GM21576 (cell line): ENCODE measurements around the gene CEP104.
A peak's percentile ranks its signal among the peaks of the same experiment; 100 is the strongest.
"Not testable (repeated sequence)": the region's sequence is repeated elsewhere in the genome, so short reads cannot be mapped to it uniquely, and the experiment has no call there.

Experiments used
- ATAC-seq: cut with Tn5 transposase; IDR thresholded peaks from one replicate; pipeline ENCODE4 v1.9.1; 2021; ENCODE audit warnings: mild to moderate bottlenecking, moderate library complexity; ENCODE audit not compliant: unreplicated experiment

Gene CEP104

DNA sequence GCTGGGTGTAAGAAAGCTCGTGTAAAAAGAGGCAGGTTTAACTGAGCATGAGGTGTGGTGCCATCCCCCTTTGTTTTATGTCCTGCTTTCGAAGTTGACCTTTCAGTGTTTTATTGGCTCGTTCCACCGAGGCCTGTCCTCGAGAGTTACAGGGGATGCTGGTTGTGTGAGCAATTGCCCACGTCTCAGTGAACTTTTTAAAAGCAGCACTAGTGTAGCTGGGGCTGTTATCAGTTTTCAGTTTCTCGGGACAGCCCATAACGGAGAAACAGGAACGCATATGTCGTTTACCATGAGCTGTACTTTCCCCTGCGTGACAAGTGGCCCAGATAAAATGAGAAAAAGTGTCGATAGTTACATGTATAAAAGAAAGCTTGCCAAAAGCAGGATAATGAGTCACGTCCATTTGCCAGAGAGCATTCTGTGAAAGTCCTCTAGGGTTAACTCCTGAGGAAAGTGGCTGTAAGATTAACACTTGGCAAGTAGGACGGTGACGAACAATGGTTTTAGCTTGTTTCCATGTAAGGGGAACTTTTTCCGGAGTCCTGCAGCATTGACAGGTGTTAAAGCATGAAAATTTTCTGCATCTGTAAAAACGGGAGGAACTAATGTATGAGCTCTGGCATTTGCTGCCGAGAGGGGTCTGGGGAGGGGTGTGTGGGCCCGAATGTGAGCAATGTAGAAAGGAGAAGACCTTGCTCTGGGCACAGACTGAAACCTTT lies 52.9 kb downstream of the CEP104 start:
- no peak for ATAC-seq

GRCh38 chr1:3800795-3801194 lies 56.2 kb downstream of the CEP104 start:
- ATAC-seq: not testable (repeated sequence)

DNA sequence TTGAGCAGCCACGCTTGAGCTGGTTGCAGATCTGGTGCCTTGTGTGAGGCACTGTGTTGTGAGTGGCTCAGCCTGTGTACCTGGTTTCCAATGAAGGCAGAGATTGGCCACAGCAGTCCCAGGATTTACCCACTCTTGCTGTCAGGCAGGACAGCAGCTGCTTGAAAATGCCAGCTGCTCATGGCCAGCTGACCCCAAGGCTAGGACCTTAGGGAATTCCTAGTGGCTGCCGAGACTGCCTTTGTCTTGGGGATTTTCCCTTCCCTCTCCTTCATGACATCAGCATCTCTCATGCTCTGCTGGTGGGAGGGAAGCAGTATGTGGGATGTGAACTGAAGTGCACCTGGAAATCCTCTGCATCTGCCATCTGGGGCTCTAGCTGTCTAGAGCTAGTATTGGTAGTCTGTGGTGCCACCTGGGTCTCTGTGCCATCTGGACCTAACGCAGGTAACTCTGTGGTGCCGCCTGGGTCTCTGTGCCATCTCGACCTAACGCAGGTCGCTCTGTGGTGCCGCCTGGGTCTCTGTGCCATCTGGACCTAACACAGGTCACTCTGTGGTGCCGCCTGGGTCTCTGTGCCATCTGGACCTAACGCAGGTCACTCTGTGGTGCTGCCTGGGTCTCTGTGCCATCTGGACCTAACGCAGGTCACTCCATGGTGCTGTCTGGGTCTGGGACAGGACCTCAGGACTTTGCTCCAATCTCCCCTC lies 56.9 kb downstream of the CEP104 start:
- ATAC-seq: no peak

- peak; percentile 96 for ATAC-seq
These were observed 60.6 kb downstream of the CEP104 start, which contains the start of gene LRRC47 for GRCh38 chr1:3796215-3797061. Gene LRRC47 (minus strand): TSS chr1:3796498. CDS start chr1:3796476, 22 bp downstream.

DNA sequence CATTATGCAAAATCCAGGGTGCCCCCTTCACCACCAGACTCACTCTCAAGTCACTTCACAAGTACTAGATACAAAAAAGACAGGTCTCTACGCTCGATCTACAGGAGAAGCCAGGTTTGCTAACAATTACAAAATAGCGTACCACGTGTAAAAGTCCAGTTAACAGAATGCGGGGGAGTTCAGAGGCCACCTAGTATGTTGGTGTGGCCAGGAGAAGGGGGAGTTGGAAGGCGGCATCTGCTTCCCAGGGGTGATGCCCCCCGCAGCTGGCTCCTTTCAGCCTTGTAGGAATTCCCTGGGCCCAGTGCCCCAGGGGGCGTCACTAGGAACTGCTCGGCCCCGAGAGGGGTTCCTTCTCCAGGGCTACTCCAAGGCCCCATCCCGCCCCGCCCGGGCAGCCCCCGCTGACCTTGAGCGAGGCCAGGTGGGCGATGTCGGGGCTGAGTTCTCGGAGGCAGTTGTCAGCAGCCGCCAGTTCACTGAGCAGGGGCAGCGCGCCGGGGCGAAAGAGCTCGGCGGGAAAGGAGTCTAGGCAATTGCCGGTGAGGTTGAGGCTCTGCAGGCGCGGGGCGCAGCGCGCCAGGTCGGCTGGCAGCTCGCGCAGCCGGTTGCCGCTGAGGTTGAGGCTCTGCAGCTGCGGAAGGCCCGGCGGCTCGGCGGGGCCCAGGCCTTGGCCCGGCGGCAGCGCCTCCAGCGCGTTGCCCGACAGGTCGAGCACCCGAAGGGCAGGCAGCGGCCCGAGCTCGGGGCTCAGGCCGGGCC lies 61.4 kb downstream of the CEP104 start:
- ATAC-seq: no peak

DNA sequence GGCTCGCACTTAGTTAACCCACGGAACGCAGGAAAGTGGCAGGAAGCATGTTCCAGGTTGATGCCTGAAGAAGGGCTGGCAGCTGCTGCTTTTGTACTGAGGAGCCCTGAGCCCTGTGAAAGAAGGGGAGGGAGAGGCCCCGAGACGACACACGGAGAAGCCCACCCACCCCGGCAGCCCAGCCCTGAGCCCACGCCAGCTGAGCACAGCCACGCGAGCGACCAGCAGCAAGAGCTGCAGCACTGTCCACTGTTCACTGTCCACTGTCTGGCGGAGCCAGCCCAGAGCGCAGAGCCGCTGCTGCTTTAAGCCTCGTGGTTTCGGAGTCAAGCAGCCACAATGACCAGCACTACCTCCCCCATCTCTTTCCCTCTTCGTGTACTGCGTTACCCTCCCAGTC lies 66.1 kb downstream of the CEP104 start:
- ATAC-seq: no peak

GRCh38 chr1:3790500-3790923 lies 66.5 kb downstream of the CEP104 start:
- ATAC-seq: no peak

- ATAC-seq: no peak
These were observed 67.3 kb downstream of the CEP104 start for GRCh38 chr1:3789421-3790300.

- no peak for ATAC-seq
These were observed 68.1 kb downstream of the CEP104 start for GRCh38 chr1:3788756-3789420.

DNA sequence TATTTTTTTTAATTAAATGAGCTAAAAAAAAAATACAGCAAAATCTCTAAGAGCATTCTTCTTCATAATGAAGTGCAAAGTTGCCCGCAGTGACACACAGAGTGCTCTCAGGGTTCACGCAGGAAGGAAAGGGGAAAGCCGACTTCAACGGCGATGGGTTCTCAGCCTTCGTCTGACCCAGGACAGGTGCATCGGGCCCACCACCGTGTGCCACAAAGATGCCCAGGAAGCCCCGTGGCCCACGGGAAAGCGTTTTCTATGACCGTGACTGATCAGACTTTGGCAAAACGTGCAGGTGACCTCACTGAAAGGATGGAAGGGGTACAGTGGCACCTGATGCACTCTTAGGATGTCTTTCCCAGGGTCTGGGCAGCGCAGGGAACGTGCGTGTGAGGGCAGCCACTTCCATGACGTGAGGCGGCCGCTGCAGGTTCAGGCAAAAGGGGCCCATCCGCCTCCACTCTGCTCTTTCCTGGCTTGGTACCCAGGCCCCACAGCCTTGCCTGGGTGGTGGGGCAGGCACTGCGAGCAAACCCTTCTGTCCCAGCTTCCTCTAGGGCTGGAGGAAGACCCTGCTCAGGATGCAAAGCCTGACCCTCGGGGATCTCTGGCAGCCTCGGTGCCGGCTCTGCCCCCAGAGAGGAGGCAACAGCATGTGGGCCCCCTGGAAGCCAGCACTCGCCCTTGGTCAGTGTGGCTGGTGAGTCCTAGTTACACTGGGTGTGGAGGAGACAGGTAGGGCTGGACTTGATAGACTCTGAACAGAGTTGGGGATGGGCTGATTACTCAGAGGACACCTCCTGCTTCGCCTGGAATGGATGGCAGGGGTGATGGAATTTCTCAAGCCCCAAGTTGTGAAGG lies 69.0 kb downstream of the CEP104 start:
- ATAC-seq: no peak

- ATAC-seq: no peak
These were observed 69.7 kb downstream of the CEP104 start for GRCh38 chr1:3787349-3787715.

DNA sequence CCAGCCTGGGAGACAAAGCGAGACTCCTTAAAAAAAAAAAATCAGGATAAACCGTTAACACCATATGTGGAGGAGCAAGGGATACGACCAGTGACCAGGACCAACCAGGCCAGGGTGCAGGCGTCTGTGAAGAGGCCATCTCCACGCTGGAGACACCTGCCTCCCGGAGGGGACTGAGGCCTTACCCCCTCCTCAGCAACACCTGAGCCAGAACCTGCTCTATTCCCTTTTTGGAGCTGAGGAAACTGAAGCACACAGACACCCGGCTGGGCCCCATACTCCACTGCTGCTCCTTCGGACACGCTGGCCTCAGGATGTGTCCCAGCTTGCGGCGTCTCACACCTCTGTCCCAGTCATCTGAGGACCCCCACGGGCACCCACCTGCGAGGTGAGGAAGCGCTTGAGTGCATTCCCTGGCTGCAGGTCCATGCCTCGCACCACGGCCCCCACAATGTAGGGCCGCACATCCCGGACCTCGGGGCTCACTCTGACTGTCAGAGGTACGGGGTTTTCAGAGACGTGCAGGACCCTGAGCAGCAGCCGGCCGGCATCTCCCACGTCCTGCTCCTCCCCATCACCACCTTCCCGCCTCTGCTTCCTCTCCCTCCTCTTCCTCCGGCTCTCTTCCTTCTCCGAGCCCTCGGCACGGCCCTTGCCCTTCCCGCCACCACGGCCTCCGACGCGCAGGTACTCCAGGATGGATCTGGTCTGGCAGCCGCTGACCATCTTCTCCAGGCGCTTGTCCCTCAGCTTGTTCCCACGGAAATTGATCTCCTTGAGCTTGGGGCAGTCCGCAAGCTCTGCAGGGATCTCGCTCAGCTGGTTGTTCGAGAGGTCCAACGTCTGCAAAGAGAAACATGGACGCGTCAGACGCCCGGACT lies 70.3 kb downstream of the CEP104 start:
- no peak for ATAC-seq

DNA sequence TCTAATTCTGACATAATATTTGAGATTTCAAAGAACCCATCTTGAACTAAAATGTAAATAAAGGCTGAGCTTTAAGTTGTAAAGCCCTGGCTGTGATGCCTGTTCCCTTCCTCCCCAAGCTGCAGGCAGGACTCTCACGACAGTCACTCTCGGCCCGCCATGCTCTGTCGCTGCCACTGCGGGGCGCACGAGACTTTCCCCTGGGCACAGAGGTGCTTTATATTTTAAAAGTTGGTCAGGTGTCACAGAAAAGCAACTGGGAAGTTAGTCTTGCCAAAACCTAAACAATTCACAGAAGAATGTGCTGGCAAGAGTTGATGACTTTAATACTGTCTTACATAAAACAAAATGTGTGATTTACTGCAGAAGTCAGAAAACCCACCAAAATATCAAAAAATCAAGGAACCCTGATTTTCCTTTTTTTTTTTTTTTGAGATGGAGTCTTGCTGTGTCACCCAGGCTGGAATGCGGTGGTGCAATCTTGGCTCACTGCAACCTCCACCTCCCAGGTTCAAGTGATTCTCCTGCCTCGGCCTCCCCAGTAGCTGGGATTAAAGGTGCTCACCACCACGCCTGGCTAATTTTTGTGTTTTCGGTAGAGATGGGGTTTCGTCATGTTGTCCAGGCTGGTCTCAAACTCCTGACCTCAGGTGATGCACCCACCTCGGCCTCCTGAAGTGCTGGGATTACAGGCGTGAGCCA lies 71.4 kb downstream of the CEP104 start:
- ATAC-seq: no peak

- no peak for ATAC-seq
These were observed 72.0 kb downstream of the CEP104 start for GRCh38 chr1:3785045-3785444.

GRCh38 chr1:3783651-3784474 lies 73.1 kb downstream of the CEP104 start:
- ATAC-seq: no peak

- no peak for ATAC-seq
These were observed 76.1 kb downstream of the CEP104 start for GRCh38 chr1:3780901-3781300.
